Type B pancreatic cell (in vitro differentiated cells): Measurements from ENCODE around the gene ENG. TPM values are rescaled to one million over a fixed set of nuclear protein-coding genes. Genes with fewer than 3 reads are reported as not detected.
A peak's percentile ranks its signal among the peaks of the same experiment; 100 is the strongest.

ENCODE experiments used
- DNase-seq: peaks from one replicate; pipeline ENCODE4 v3.0.0; 2021; ENCODE audit warnings: mixed read lengths; ENCODE audit not compliant: unreplicated experiment; ENCODE audit errors: extremely low spot score
- H3K27ac Mint-ChIP-seq: 2 replicates; pipeline ENCODE4 v1.8.0; 2021; ENCODE audit warnings: mild to moderate bottlenecking, mixed read lengths
- H3K27me3 Mint-ChIP-seq: 2 replicates; pipeline ENCODE4 v1.8.0; 2021; ENCODE audit warnings: mixed read lengths
- H3K36me3 Mint-ChIP-seq: 2 replicates; pipeline ENCODE4 v1.8.0; 2021; ENCODE audit warnings: mixed read lengths
- H3K4me1 Mint-ChIP-seq: one replicate; pipeline ENCODE4 v1.8.0; 2021; ENCODE audit warnings: mixed read lengths; ENCODE audit not compliant: unreplicated experiment
- H3K4me3 Mint-ChIP-seq: 2 replicates; pipeline ENCODE4 v1.8.0; 2021; ENCODE audit warnings: mild to moderate bottlenecking, mixed read lengths
- H3K9me3 Mint-ChIP-seq: 2 replicates; pipeline ENCODE4 v1.8.0; 2021; ENCODE audit warnings: mixed read lengths
- total RNA-seq: library from RNA; stranded (reverse); gene quantifications from 2 replicates; pipeline ENCODE4 v1.2.1, GENCODE V29; 2021; ENCODE audit warnings: low replicate concordance
- TF ChIP-seq, protein P1 (sequence below): fragments of 200-600 bp; sonication (generic); conservative IDR thresholded peaks from 2 replicates; pipeline ENCODE4 v1.5.0; 2021; ENCODE audit warnings: antibody characterized with exemption, mild to moderate bottlenecking

ENG gene
- total RNA-seq, 1 donor from 2014 or later, result 1.6 TPM

DNA sequence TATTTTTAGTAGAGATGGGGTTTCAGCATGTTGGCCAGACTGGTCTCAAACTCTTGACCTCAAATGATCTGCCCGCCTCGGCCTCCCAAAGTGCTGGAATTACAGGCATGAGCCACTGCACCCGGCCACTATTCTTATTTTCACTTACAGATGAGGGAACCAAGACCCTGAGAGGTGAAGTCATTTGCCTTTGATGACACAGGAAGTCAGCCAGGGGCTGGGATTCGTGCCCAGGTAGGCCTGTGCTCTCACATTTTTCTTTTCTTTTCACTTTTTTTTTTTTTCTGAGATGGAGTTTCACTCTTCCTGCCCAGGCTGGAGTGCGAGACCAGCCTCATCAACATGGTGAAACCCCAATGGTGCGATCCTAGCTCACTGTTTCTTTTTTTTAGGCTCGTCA, 22.2 kb downstream of the ENG start:
- H3K9me3 Mint-ChIP-seq, result no peaks in the 10 kb centered on the region
- peaks cover 13% of the 10 kb centered on the region for H3K27me3 Mint-ChIP-seq
- TF ChIP-seq, protein P1, sequence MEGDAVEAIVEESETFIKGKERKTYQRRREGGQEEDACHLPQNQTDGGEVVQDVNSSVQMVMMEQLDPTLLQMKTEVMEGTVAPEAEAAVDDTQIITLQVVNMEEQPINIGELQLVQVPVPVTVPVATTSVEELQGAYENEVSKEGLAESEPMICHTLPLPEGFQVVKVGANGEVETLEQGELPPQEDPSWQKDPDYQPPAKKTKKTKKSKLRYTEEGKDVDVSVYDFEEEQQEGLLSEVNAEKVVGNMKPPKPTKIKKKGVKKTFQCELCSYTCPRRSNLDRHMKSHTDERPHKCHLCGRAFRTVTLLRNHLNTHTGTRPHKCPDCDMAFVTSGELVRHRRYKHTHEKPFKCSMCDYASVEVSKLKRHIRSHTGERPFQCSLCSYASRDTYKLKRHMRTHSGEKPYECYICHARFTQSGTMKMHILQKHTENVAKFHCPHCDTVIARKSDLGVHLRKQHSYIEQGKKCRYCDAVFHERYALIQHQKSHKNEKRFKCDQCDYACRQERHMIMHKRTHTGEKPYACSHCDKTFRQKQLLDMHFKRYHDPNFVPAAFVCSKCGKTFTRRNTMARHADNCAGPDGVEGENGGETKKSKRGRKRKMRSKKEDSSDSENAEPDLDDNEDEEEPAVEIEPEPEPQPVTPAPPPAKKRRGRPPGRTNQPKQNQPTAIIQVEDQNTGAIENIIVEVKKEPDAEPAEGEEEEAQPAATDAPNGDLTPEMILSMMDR, result no peak
- H3K4me3 Mint-ChIP-seq, result no peak overlapping the region
- no peak for DNase-seq
- no peak overlapping the region for H3K27ac Mint-ChIP-seq
- peaks cover 15% of the 10 kb centered on the region for H3K4me1 Mint-ChIP-seq
- no peaks in the 10 kb centered on the region for H3K36me3 Mint-ChIP-seq

DNA sequence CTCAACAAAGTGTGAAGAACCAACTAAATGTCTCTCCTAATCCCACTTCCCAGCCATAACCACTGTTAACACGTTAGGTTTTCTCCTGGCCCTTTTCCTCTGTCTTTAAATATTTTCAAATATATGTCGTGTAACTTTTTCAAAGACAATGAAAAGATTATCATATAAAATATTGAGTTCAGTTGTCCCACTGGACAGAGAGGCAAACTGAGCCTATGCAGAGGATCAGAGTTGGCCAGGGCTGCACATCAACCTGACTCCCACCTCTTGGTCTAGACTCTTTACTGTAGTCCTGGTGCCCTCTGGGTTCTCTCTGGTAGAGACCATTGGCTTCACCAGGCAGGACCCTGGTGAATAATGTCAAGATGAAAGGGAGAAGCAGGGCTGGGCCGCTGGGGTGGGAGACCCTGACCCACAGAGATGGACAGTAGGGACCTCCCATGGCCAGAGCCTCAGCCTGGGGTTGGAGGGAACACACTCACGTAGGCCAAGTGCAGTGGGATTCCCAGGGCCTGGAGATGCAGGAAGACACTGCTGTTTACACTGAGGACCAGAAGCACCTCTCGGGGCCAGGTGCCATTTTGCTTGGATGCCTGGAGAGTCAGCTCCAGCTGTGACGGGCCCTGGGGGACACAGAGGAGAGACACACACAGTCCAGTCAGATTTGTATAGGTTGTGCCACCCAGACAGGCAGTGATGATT, 25.1 kb downstream of the ENG start:
- TF ChIP-seq, protein P1, result no peak
- Mint-ChIP-seq H3K9me3 (no peaks in the 10 kb centered on the region), H3K36me3 (no peaks in the 10 kb centered on the region), H3K27me3 (peaks cover 24% of the 10 kb centered on the region), H3K4me3 (peak overlapping the region; percentile 78), H3K4me1 (peaks cover 24% of the 10 kb centered on the region), H3K27ac (no peak overlapping the region)
- no peak for DNase-seq

DNA sequence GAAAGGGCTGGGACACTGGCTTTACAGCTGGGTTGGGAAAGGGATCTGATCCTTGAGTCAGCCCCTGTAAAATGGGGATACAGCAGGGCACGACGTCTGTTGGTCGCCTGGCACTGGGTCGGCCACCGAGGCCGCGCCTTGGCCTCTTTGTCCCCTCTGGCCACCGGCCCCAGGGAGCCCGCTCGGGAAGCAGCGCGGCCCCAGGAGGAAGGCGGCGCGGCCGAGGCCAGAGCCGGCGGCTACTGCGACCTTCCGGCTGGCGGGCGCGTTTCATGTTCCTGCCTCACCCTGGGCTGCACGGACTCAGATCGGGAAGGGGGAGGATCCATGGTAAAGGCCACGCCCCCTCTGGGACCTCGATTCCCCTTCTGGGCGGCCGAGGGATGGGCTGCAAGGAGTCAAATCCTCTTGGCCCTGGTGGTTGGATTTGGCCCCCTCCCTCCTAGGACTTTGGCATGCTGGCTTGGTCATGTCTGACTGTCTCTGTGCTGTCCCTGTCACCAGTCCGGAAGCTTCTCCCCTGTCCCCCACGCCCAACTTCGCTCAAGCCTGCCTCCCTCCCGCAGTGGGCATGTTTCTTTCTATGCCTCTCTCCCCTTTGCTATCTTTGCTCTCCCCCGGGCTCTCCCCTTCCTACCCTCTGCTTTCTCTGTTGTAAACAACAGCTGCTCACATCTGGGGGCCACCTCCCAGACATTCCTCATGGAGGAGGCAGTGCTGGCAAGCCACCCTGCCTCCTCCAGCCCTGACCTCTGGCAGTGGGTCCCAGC, 26.0 kb downstream of the ENG start:
- Mint-ChIP-seq H3K27me3 (peaks cover 24% of the 10 kb centered on the region), H3K4me3 (peak overlapping the region; percentile 78), H3K27ac (no peak overlapping the region), H3K36me3 (no peaks in the 10 kb centered on the region), H3K9me3 (no peaks in the 10 kb centered on the region), H3K4me1 (peaks cover 21% of the 10 kb centered on the region)
- DNase-seq, result peak; percentile 83
- TF ChIP-seq, protein P1, result peak; percentile 23

DNA sequence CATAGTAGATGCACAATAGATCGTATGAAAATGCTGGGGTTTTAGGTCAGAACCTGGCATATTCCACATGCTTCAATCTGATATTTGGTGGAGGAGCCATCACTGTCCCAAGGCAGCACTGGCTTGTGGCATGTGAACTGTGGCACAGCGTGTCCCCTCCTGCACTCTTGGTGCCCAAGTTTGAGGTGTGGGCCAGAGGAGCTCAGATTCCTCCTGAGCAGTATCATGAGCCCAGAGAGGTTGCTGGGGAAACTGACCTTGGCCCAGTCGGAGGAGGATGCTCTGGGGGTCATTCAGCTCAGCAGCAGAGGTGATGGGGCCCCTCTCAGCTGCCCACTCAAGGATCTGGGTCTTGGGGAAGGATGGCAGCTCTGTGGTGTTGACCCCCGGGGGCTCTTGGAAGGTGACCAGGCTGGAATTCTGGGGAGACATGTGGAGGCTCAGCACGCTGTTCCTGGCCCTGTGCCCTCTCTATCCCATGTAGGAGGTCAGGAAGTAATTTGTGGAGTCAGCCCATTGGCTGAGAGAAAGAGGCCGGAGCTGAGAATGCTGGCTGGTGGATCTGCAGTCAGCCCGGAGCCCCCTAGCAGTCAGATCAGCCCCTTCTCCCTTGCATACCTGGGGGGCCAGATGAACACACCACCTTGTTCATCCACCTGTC, 28.1 kb downstream of the ENG start:
- TF ChIP-seq, protein P1, result no peak
- H3K36me3 Mint-ChIP-seq, result no peaks in the 10 kb centered on the region
- H3K9me3 Mint-ChIP-seq, result no peaks in the 10 kb centered on the region
- H3K27ac Mint-ChIP-seq, result peak overlapping the region; percentile 62
- peaks cover 24% of the 10 kb centered on the region for H3K27me3 Mint-ChIP-seq
- H3K4me3 Mint-ChIP-seq, result no peak overlapping the region
- peaks cover 20% of the 10 kb centered on the region for H3K4me1 Mint-ChIP-seq
- DNase-seq, result no peak

DNA sequence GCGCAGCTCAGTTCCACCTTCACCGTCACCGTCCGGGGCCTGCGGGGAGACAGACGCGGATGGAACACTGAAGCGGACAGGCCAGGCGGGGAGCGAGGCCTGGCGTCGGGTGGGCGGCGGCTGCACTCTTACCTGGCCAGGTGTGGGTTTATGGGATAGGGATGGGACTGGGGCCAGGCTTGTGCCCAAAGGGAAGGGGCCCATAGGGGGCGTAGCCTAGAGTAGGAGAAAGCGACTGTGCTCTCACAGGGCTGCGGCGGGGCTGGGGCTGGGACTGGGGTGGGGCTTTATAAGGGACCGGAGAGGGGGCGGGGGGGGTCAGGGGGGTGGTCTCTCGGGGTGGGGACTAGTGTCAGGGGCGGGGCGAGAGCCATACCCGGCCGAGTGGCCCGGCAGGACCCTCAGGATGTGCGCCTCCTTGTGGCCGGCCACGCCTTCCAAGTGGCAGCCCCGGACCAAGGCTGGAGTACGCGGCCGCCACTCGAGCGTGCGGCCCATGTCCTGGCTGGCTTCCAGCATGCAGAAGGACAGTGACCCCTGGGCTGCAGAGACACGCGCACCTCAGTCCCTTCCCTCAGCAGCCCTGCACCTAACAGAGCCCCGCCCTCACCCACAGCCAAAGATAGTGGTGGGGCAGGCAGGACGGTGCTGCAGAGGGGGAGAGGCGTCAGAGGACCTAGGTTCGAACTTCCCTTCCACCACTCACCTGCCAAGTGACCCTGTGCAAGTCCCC, 29.0 kb downstream of the ENG start:
- peaks cover 24% of the 10 kb centered on the region for H3K27me3 Mint-ChIP-seq
- H3K36me3 Mint-ChIP-seq, result no peaks in the 10 kb centered on the region
- no peaks in the 10 kb centered on the region for H3K9me3 Mint-ChIP-seq
- no peak overlapping the region for H3K4me3 Mint-ChIP-seq
- no peak overlapping the region for H3K27ac Mint-ChIP-seq
- peaks cover 20% of the 10 kb centered on the region for H3K4me1 Mint-ChIP-seq
- DNase-seq, result no peak
- TF ChIP-seq, protein P1, result peak; percentile 78
